Right lobe of liver (tissue), 6 donors: ENCODE data around the gene DPP6. TPM values are rescaled to one million over a fixed set of nuclear protein-coding genes. Genes with fewer than 3 reads are reported as not detected.

Experiments used
- ATAC-seq, 4 donors: fragments of 200-7000 bp; cut with Tn5 transposase; one replicate each; pipeline ENCODE4 v1.9.1; 2020; ENCODE audit warnings: mild to moderate bottlenecking in 4 of 4, moderate library complexity in 4 of 4
- DNase-seq, 3 donors: peaks; one replicate each; pipeline ENCODE4 v3.0.0-alpha.2; 2020
- H3K27ac ChIP-seq, 3 donors: fragments of 200-600 bp; one replicate each; pipeline ENCODE4 v1.8.0; 2022
- H3K27me3 ChIP-seq, 2 donors: fragments of 200-600 bp; one replicate each; pipeline ENCODE4 v1.8.0; 2022
- H3K36me3 ChIP-seq, 4 donors: fragments of 200-600 bp; sonication (generic) in 1 of 4; one replicate each; pipeline versions ENCODE4 v1.5.1 to v1.8.0; 2017 to 2022; ENCODE audit warnings: control low read depth in 1 of 4
- H3K4me1 ChIP-seq, 4 donors: fragments of 200-600 bp; sonication (generic) in 1 of 4; one replicate each; pipeline versions ENCODE4 v1.5.1 to v1.8.0; 2017 to 2022; ENCODE audit warnings: control low read depth in 1 of 4
- H3K4me3 ChIP-seq, 3 donors: fragments of 200-600 bp; one replicate each; pipeline ENCODE4 v1.8.0; 2022
- H3K9me3 ChIP-seq, 4 donors: fragments of 200-600 bp; sonication (generic) in 1 of 4; one replicate each; pipeline versions ENCODE4 v1.5.1 to v1.8.0; 2017 to 2022; ENCODE audit warnings: control low read depth in 1 of 4
- POLR2A ChIP-seq: fragments of 450-650 bp; IDR thresholded peaks from one replicate; pipeline ENCODE4 v1.6.1; 2017; ENCODE audit warnings: antibody characterized with exemption, mild to moderate bottlenecking
- WGBS: methylation state at CpG from one replicate; pipeline ENCODE4 v1.1.6; 2018; ENCODE audit warnings: low coverage, low lambda C conversion rate; ENCODE audit not compliant: insufficient coverage; ENCODE audit errors: missing lambda C conversion rate; 5-methylcytosine and 5-hydroxymethylcytosine counted together
- intact Hi-C, 2 donors: fragments of 100-400 bp; cut with DNase I; formaldehyde crosslinking; loops; one replicate each; pipeline versions ENCODE4 v1.11.2 to v1.14.1; 2022
- total RNA-seq, 6 experiments: library from RNA; depleted of rRNA in 2 of 6; stranded (reverse); fragments of >200 nt in 2 of 6; fragmentation: NEBNext Ultra II Directional in 3 of 6; extraction: Animal tissue kit (Norgen Biotek cat#: 25700) in 3 of 6; gene quantifications; one replicate each; pipeline versions ENCODE4 v1.1.0 to v1.2.4, GENCODE V29; 2016 to 2023
- TF ChIP-seq, protein P1 (sequence below), 4 donors: fragments of 200-600 bp in 3 of 4; fragments of 450-650 bp in 1 of 4; IDR thresholded peaks; one replicate each; pipeline versions ENCODE4 v1.5.1 to v1.8.0; 2016 to 2022; ENCODE audit warnings: antibody characterized with exemption in 4 of 4, mild to moderate bottlenecking in 2 of 4
- donor health status: DM: no; HTN: yes; CAD: no.
- donor health status: DM: no; HTN: no; CAD: no.
- donor health status: DM: no; HTN: no; CAD: no.
- donor health status: DM: no; HTN: yes; CAD: no.
- donor health status: DM: no; HTN: yes; CAD: no.

DPP6 gene
- total RNA-seq, 6 experiments from 2014 or later, result not detected

DNA sequence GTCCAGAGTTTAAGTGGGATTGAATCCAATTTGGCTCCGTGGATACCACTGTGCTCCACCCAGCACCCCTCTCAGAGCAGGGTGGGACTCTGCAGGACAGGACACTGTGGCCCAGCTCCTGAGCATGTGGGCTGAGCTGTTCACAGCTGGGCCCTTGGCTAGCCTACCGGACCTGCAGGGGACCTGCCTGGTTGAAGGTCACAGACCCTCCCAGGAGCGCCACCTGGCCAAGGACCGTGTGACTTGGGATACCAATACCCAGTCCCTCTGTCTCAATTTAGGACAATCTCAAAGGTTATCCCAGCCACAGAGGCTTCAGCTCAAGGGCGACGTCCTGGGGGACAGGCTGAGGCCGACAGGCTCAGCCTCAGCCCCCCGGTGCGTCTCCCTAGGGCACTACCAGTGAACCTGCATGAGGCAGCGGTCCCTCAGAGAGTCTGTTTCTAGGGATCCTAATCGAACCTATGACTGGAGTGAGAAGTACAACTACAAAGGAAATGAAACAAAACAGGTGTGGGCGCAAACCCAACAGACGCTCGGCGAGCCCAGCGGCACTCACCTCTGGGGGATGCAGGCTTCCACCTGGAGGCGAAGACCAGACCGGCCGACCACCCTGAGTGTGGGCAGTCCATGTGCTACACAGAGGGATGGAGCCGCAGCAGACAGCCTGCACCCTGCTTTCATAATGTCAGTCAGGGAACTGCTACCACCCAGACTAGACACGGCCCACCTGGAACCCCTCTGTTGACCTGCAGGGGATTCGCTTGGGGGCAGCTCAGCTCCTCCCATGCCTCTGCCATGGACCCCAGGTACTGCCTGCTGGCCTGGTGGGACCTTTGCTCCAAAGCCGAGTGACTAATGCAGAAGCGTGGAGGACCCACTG, 847.0 kb downstream of the DPP6 start:
- Histone ChIP-seq H3K27ac (no peak overlapping the region), H3K4me1 (peaks cover 0 to 14% (median 0%) of the 10 kb centered on the region in 4 donors), H3K9me3 (no peaks in the 10 kb centered on the region), H3K36me3 (no peaks in the 10 kb centered on the region), H3K27me3 (no peaks in the 10 kb centered on the region), H3K4me3 (no peak overlapping the region)
- intact Hi-C loops, result no loop called here
- ATAC-seq (no peak), DNase-seq (peak in 1 of 3 donors; percentile 43)
- TF ChIP-seq, protein P1, sequence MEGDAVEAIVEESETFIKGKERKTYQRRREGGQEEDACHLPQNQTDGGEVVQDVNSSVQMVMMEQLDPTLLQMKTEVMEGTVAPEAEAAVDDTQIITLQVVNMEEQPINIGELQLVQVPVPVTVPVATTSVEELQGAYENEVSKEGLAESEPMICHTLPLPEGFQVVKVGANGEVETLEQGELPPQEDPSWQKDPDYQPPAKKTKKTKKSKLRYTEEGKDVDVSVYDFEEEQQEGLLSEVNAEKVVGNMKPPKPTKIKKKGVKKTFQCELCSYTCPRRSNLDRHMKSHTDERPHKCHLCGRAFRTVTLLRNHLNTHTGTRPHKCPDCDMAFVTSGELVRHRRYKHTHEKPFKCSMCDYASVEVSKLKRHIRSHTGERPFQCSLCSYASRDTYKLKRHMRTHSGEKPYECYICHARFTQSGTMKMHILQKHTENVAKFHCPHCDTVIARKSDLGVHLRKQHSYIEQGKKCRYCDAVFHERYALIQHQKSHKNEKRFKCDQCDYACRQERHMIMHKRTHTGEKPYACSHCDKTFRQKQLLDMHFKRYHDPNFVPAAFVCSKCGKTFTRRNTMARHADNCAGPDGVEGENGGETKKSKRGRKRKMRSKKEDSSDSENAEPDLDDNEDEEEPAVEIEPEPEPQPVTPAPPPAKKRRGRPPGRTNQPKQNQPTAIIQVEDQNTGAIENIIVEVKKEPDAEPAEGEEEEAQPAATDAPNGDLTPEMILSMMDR (IDR thresholded peaks at IDR 0.05), result no peak
- TF ChIP-seq POLR2A, result no peak
- WGBS, result 76% methylated on average over 6 of the region's 24 CpGs

DNA sequence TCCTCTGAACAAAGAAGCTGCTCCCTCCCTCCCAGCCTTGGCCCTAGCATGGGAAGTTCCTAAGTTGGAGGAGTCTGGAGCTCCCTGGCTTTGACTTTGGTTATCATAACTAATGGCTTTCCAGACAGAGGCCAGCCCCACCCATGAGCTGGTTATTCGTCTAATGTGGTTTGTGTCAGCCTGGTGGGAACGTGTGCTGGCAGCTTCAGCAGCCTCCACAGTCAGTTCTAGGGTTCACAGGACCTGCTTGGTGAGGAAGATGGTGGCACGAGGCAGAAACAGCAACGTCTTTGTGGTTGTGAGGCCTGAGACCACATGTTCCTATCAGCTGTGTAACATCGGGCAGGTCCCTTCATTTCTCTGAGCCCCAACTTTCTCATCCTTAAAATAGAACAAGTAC, 847.7 kb downstream of the DPP6 start:
- ATAC-seq, result no peak
- intact Hi-C loops, result loop anchor here in 1 of 2 donors (10.0 kb wide), 1 partner anchor 455 kb away; no protein-coding TSS in a partner anchor
- Histone ChIP-seq H3K27ac (no peak overlapping the region), H3K4me3 (no peak overlapping the region), H3K4me1 (peaks cover 0 to 14% (median 0%) of the 10 kb centered on the region in 4 donors), H3K9me3 (no peaks in the 10 kb centered on the region), H3K36me3 (no peaks in the 10 kb centered on the region), H3K27me3 (no peaks in the 10 kb centered on the region)
- TF ChIP-seq, protein P1 (IDR thresholded peaks at IDR 0.05), result no peak
- TF ChIP-seq POLR2A, result no peak
- WGBS, result 20% methylated on average over 3 of the region's 5 CpGs
- DNase-seq, result peak in 1 of 3 donors; percentile 8

DNA sequence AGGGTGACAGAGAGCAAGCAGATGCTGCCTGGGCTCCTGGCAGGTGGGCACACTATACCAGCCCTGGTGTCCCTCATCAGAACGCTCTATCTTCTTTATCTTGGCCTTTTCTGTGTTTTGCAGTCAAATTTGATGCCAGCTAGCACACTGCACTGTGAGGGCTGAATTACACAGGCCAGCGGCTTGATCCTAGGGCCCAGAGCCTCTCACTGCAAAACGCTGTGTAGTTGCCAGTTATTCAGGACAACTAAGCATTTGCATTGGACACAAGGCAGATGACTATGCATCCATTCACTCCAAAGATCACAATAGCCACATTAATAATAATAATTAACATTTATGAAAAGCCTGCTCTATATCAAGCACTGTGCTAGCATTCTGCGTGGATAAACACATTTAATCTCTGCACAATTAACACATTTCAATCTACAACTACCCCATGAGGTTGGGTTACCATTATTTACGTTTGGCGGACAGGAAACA, 850.4 kb downstream of the DPP6 start:
- Histone ChIP-seq H3K36me3 (no peaks in the 10 kb centered on the region), H3K27me3 (no peaks in the 10 kb centered on the region), H3K27ac (no peak overlapping the region), H3K9me3 (no peaks in the 10 kb centered on the region), H3K4me1 (peaks cover 0 to 14% (median 0%) of the 10 kb centered on the region in 4 donors), H3K4me3 (no peak overlapping the region)
- DNase-seq, result no peak
- peak in 1 of 4 donors; percentile 4 for ATAC-seq
- 59% methylated on average over 5 of the region's 6 CpGs for WGBS
- no peak for TF ChIP-seq POLR2A
- TF ChIP-seq, protein P1 (IDR thresholded peaks at IDR 0.05), result no peak
- intact Hi-C loops, result loop anchor here in 1 of 2 donors (10.0 kb wide), 1 partner anchor 452 kb away; no protein-coding TSS in a partner anchor

GRCh38 chr7:154903083-154903731, 851.0 kb downstream of the DPP6 start:
- ATAC-seq, result peak; percentile 60 to 96 (median 67)
- peak overlapping the region in 1 of 3 donors; percentile 60 for H3K27ac ChIP-seq
- TF ChIP-seq, protein P1 (IDR thresholded peaks at IDR 0.05), result no peak
- no peak for DNase-seq
- intact Hi-C loops, result loop anchor here in 1 of 2 donors (10.0 kb wide), 1 partner anchor 452 kb away; no protein-coding TSS in a partner anchor
- 26% methylated on average over 5 of the region's 14 CpGs for WGBS
- no peak overlapping the region for H3K4me3 ChIP-seq
- no peaks in the 10 kb centered on the region for H3K27me3 ChIP-seq
- H3K4me1 ChIP-seq, result peaks cover 0 to 14% (median 0%) of the 10 kb centered on the region in 4 donors
- no peaks in the 10 kb centered on the region for H3K9me3 ChIP-seq
- no peaks in the 10 kb centered on the region for H3K36me3 ChIP-seq
